ENCODE results near the gene UBN2. TPM values are rescaled to one million over a fixed set of nuclear protein-coding genes. Genes with fewer than 3 reads are reported as not detected.

Gene UBN2
- total and polyA plus RNA-seq, 2 of the 13 experiments (the other 11 are each of a cell fraction or from before 2014, with no cell fraction given), result 5.6 to 5.7 TPM

- DNase-seq (ENCODE audit: low spot score), result no peak
- TF ChIP-seq GTF3A (CRISPR knock-in tag; conservative IDR thresholded peaks at IDR 0.05), result no peak
- TF ChIP-seq RXRB (CRISPR knock-in tag; IDR thresholded peaks at IDR 0.05; ENCODE audit: borderline replicate concordance), result no peak
- no peak for TF ChIP-seq PLSCR1 (CRISPR knock-in tag; IDR thresholded peaks at IDR 0.05; ENCODE audit: borderline replicate concordance)
- TF ChIP-seq ZBTB43 (CRISPR knock-in tag; conservative IDR thresholded peaks at IDR 0.05), result no peak
- no peak for TF ChIP-seq IRX3 (CRISPR knock-in tag; IDR thresholded peaks at IDR 0.05; ENCODE audit: borderline replicate concordance, low read depth)
- no peak for TF ChIP-seq ZNF101 (CRISPR knock-in tag; IDR thresholded peaks at IDR 0.05; ENCODE audit: borderline replicate concordance, low read depth)
- no peak for TF ChIP-seq GMEB1 (CRISPR knock-in tag; IDR thresholded peaks at IDR 0.05; ENCODE audit: borderline replicate concordance)
- TF ChIP-seq ZNF333 (CRISPR knock-in tag; IDR thresholded peaks at IDR 0.05; ENCODE audit: borderline replicate concordance), result no peak
- no peak for TF ChIP-seq ZNF207 (IDR thresholded peaks at IDR 0.05; ENCODE audit: borderline replicate concordance)
- FAIRE-seq, result no peak
- Histone ChIP-seq H3K36me3 (replicated peaks in 1 of 2; ENCODE audit: control insufficient read depth in 1 of 2, insufficient read depth in 2 of 2, low read length in 2 of 2) (peaks cover 8 to 40% of the 10 kb centered on the region in 2 experiments), H3K79me2 (ENCODE audit: insufficient read depth, low read length) (no peaks in the 10 kb centered on the region), H3K9ac (ENCODE audit: insufficient read depth, low read depth, low read length) (no peak overlapping the region), H3K9me3 (ENCODE audit: low read length) (no peaks in the 10 kb centered on the region), H2AFZ (ENCODE audit: low read length) (no peak overlapping the region), H4K20me1 (ENCODE audit: insufficient read depth, low read length) (no peaks in the 10 kb centered on the region), H3K4me3 (replicated peaks in 1 of 3; ENCODE audit: insufficient read depth in 1 of 3, low read depth in 2 of 3, low read length in 3 of 3) (no peak overlapping the region), H3K27me3 (ENCODE audit: control insufficient read depth in 1 of 2, insufficient read depth in 2 of 2, low read length in 2 of 2) (no peaks in the 10 kb centered on the region), H3K4me1 (ENCODE audit: insufficient read depth, low read length) (peaks cover 8% of the 10 kb centered on the region; the same call in 1 of the 2 replicates), H3K4me2 (ENCODE audit: low read depth, low read length) (no peak overlapping the region), H3K27ac (ENCODE audit: extremely low read length, insufficient read depth, low read length) (no peak overlapping the region)
- no peak for ATAC-seq
- in situ Hi-C loops (cut with HindIII; ENCODE audit: extremely low pct_ligation_motif_present, low pct_unique_long_range_greater_than_20kb) (no loop called here), intact Hi-C loops (cut with micrococcal nuclease; ENCODE audit: unreplicated experiment) (no loop called here)
- ChIA-PET POLR2A (no interaction called here), CTCF (ENCODE audit: low intra/inter-chr PET ratio, low total read pairs) (no interaction called here)
- BruUV-seq (replicated peaks), result no TSS peak
- 98% methylated on average over 4 of the region's 4 CpGs for WGBS (ENCODE audit: low lambda C conversion rate)
Measured at GRCh38 chr7:139255290-139255689, 24.3 kb downstream of the UBN2 start.
